Esophagus muscularis mucosa (tissue), 4 donors: ENCODE measurements around the gene SHB. TPM values are rescaled to one million over a fixed set of nuclear protein-coding genes. Genes with fewer than 3 reads are reported as not detected.
"Not testable (repeated sequence)": the region's sequence is repeated elsewhere in the genome, so short reads cannot be mapped to it uniquely, and the experiment has no call there.

ENCODE experiments used
- DNase-seq: peaks from one replicate; pipeline ENCODE4 v3.0.0-alpha.2; 2017; ENCODE audit errors: extremely low spot score
- H3K27ac ChIP-seq, 4 donors: fragments of 200-600 bp; sonication (generic); replicated peaks in 1 of 4; 1 replicate in 3 of 4; 2 replicates in 1 of 4; pipeline ENCODE4 v1.5.1; 2016 to 2019; ENCODE audit warnings: mild to moderate bottlenecking in 1 of 4
- H3K27me3 ChIP-seq, 4 donors: fragments of 200-600 bp; sonication (generic); one replicate each; pipeline versions ENCODE4 v1.5.1 to v1.6.0; 2016 to 2019
- H3K36me3 ChIP-seq, 4 donors: fragments of 200-600 bp; sonication (generic); one replicate each; pipeline ENCODE4 v1.5.1; 2016 to 2019
- H3K4me1 ChIP-seq, 4 donors: fragments of 200-600 bp; sonication (generic); one replicate each; pipeline ENCODE4 v1.5.1; 2016 to 2019
- H3K4me3 ChIP-seq, 4 donors: fragments of 200-600 bp; sonication (generic); 1 replicate in 2 of 4; 2 replicates in 2 of 4; pipeline ENCODE4 v1.5.1; 2016 to 2019; ENCODE audit warnings: mild to moderate bottlenecking in 4 of 4, moderate library complexity in 1 of 4
- H3K9me3 ChIP-seq, 4 donors: fragments of 200-600 bp; sonication (generic); 1 replicate in 3 of 4; 2 replicates in 1 of 4; pipeline ENCODE4 v1.5.1; 2016 to 2019
- EP300 ChIP-seq: sonication (generic); formaldehyde crosslinking; IDR thresholded peaks from one replicate; pipeline ENCODE4 v1.6.1; 2017; ENCODE audit warnings: antibody characterized with exemption
- POLR2A ChIP-seq: fragments of 450-650 bp; IDR thresholded peaks from one replicate; pipeline ENCODE4 v1.6.1; 2017; ENCODE audit warnings: antibody characterized with exemption, moderate library complexity, mild to moderate bottlenecking, low read depth
- POLR2AphosphoS5 ChIP-seq, 2 donors: sonication (generic); formaldehyde crosslinking; IDR thresholded peaks; one replicate each; pipeline ENCODE4 v1.6.1; 2017; ENCODE audit warnings: antibody characterized with exemption in 2 of 2
- WGBS: methylation state at CpG from one replicate; pipeline ENCODE4 v1.1.5; 2018; 5-methylcytosine and 5-hydroxymethylcytosine counted together
- intact Hi-C: fragments of 100-400 bp; cut with DNase I; formaldehyde crosslinking; loops from one replicate; pipeline ENCODE4 v1.15.1; 2023
- total RNA-seq, 4 donors: library from RNA; depleted of rRNA; stranded (reverse); fragments of >200 nt; gene quantifications; one replicate each; pipeline versions ENCODE4 v1.1.0 to v1.2.1, GENCODE V29; 2016
- TF ChIP-seq, protein P1 (sequence below), 3 experiments: fragments of 200-600 bp in 2 of 3; fragments of 450-650 bp in 1 of 3; sonication (generic) in 2 of 3; IDR thresholded peaks; one replicate each; pipeline ENCODE4 v1.5.1; 2017 to 2019; ENCODE audit warnings: antibody characterized with exemption in 3 of 3, mild to moderate bottlenecking in 2 of 3, moderate library complexity in 1 of 3

The SHB gene
- total RNA-seq, 4 donors from 2014 or later = 16.6 to 21.2 (median 21.0) TPM

DNA sequence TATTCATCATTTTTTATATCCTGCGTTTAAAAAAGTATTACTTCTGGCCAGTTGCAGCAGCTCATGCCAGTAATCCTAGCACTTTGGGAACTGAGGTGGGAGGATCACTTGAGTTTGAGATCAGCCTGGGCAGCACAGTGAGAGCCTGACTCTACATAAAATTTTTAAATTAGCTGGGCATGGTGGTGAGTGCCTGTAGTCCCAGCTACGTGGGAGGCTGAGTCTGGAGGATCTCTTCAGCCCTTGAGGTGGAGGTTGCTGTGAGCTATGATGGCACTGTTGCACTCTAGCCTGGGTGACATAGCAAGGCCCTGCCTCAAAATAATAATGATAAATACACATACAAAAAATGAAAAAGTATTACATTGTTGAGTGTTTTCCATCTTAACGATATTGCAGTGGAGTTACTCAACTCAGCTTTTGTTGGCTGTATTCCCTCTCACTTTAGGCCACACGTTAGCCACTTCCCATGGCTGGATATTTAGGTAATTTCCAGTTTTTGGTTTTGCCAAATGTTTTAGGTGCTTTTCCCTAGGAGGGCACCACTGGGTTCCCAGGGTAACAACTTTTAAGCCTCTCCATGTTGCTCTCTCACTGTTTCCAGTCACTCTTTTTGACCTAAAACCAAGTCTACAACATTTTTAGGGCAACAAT, 20.6 kb downstream of the SHB start:
- H3K9me3 ChIP-seq = no peaks in the 10 kb centered on the region
- no peaks in the 10 kb centered on the region for H3K27me3 ChIP-seq
- H3K27ac ChIP-seq = peak overlapping the region; percentile 74 to 88 (median 80)
- no peak overlapping the region for H3K4me3 ChIP-seq
- TF ChIP-seq, protein P1, sequence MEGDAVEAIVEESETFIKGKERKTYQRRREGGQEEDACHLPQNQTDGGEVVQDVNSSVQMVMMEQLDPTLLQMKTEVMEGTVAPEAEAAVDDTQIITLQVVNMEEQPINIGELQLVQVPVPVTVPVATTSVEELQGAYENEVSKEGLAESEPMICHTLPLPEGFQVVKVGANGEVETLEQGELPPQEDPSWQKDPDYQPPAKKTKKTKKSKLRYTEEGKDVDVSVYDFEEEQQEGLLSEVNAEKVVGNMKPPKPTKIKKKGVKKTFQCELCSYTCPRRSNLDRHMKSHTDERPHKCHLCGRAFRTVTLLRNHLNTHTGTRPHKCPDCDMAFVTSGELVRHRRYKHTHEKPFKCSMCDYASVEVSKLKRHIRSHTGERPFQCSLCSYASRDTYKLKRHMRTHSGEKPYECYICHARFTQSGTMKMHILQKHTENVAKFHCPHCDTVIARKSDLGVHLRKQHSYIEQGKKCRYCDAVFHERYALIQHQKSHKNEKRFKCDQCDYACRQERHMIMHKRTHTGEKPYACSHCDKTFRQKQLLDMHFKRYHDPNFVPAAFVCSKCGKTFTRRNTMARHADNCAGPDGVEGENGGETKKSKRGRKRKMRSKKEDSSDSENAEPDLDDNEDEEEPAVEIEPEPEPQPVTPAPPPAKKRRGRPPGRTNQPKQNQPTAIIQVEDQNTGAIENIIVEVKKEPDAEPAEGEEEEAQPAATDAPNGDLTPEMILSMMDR (IDR thresholded peaks at IDR 0.05) = no peak
- TF ChIP-seq POLR2AphosphoS5 (IDR thresholded peaks at IDR 0.05) (no peak), EP300 (no peak), POLR2A (no peak)
- 49% methylated on average over 4 of the region's 4 CpGs for WGBS
- no peak for DNase-seq
- H3K4me1 ChIP-seq = peaks cover 40 to 51% (median 46%) of the 10 kb centered on the region in 4 donors
- no peaks in the 10 kb centered on the region for H3K36me3 ChIP-seq
- intact Hi-C loops = no loop called here

DNA sequence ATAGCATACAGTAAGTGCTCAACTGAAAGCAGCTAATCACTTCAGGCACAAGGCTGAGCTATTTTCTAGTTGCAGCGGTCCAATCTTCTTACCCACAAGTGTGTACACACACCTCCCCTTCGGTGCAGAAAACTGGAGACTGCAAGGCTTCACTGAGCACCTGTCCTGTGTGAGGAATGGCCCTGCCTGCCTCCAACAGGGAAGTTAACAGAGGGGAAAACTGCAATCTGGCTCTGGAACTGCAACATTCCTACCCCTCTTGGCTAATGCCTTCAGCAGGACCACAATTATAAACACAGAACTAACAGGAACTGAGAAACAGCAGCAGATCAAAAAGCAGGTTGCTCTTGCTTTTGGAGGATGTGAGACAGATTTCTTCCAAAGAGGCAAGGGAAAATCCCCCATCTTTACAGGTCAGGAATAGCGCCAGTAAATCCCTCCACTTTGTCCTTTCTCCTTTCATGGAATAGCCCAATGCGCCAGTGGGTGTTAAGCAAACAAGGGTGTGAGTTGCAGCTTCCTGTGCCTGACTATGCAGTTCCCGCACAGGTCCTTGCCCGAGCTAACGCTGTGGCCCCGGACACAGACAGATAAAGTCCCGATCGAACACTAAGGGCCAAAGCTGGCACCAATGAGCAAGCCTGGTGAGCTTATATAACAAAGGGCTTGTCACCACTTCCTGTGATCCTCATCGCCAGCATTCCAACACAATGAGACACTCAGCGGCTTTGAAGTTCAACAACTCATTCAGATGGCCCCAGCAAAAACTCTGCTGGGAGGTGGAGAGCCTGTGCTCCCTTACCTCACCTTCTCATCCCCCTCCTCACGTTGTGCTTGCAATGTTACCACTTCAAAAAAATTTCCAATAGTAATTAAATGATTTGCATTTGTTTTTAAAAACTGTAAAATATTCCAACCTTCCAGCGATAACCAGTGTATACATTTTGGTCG, 21.5 kb downstream of the SHB start:
- intact Hi-C loops = loop anchor here (2.0 kb wide), 1 partner anchor 21 kb away; no protein-coding TSS in a partner anchor
- Histone ChIP-seq H3K27ac (peak overlapping the region; percentile 74 to 88 (median 80)), H3K27me3 (no peaks in the 10 kb centered on the region), H3K4me1 (peaks cover 47 to 59% (median 55%) of the 10 kb centered on the region in 4 donors), H3K36me3 (no peaks in the 10 kb centered on the region), H3K4me3 (peak overlapping the region; percentile 14 to 38 (median 30)), H3K9me3 (no peaks in the 10 kb centered on the region)
- DNase-seq = no peak
- TF ChIP-seq, protein P1 (IDR thresholded peaks at IDR 0.05) = no peak
- TF ChIP-seq EP300 (no peak), POLR2AphosphoS5 (IDR thresholded peaks at IDR 0.05) (peak; percentile 61 to 68), POLR2A (no peak)
- WGBS = 24% methylated on average over 10 of the region's 15 CpGs

DNA sequence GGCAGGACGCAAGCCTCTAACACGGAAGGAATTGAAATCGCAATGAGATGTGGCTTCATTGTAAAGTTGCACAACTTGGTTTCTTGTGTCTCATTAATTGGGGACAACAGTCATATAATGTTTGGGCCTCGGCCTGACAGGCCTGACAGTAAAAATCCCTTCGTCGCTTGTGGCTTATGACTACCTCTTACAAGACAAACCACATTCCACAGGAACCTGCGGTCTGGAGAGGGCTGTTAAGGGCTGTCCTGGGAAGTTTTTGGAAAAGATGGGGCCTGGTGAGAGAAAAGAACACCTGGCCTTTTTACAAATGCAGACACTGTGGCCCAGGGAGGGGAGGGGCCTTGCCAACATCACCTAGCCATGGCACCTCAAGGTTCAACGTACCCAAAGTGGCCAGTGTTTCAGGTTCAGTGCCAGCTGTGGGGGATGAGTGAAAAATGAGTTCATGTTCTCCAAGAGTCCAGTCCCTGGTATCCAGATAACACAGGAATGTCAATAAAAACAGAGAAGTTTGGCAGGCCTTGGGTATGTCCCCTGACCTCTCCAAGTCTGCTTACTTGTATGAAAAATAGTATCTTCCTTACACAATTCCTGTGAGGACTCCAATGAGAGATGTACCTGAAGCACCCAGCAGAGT, 22.2 kb downstream of the SHB start:
- WGBS = 74% methylated on average over 8 of the region's 8 CpGs
- H3K9me3 ChIP-seq = no peaks in the 10 kb centered on the region
- intact Hi-C loops = loop anchor here (2.0 kb wide), 1 partner anchor 20 kb away; no protein-coding TSS in a partner anchor

DNA sequence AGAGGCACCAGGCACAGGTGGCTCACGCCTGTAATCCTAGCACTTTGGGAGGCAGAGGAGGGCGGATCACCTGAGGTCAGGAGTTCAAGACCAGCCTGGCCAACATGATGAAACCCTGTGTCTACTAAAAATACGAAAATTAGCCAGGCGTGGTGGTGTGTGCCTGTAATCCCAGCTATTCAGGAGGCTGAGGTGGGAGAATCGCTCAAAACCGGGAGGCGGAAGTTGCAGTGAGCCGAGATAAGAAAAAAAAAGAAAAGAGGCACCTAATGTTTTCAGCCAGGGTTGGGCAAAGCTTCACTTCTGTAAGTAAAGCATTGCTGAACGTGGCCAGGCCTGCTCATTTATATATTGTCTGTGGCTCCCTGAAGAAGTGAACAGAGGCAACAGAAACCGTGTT, 23.1 kb downstream of the SHB start:
- H3K4me3 ChIP-seq, H3K36me3 ChIP-seq, H3K27ac ChIP-seq, DNase-seq, H3K9me3 ChIP-seq, H3K27me3 ChIP-seq: not testable (repeated sequence)
- H3K4me1 ChIP-seq = peaks cover 56 to 69% (median 60%) of the 10 kb centered on the region in 4 donors
- intact Hi-C loops = loop anchor here (2.0 kb wide), 1 partner anchor 19 kb away; no protein-coding TSS in a partner anchor
- 91% methylated on average over 10 of the region's 10 CpGs for WGBS

More for the DNA sequence above, 22.2 kb downstream of the SHB start:
- Histone ChIP-seq H3K4me3 (peak overlapping the region in 1 of 4 donors; percentile 28), H3K27me3 (no peaks in the 10 kb centered on the region), H3K4me1 (peaks cover 54 to 67% (median 58%) of the 10 kb centered on the region in 4 donors), H3K36me3 (no peaks in the 10 kb centered on the region), H3K27ac (peak overlapping the region; percentile 74 to 88 (median 80))
- no peak for DNase-seq
- no peak for TF ChIP-seq EP300
- TF ChIP-seq, protein P1 (IDR thresholded peaks at IDR 0.05) = no peak
- no peak for TF ChIP-seq POLR2AphosphoS5 (IDR thresholded peaks at IDR 0.05)
- TF ChIP-seq POLR2A = no peak
